HAP-1 (cell line): Measurements from ENCODE around the gene ID3.

Experiments
- DNase-seq, 2 experiments: peaks; one replicate each; pipeline ENCODE4 v3.0.0-alpha.2; 2016 to 2020; ENCODE audit warnings: low spot score in 2 of 2
- H3K27me3 ChIP-seq: fragments of 250-450 bp; sonication (Bioruptor Pico); 2 replicates; pipeline ENCODE4 v1.5.1; 2020; ENCODE audit warnings: low read depth, mild to moderate bottlenecking, moderate library complexity
- H3K36me3 ChIP-seq: fragments of 250-450 bp; sonication (Bioruptor Pico); replicated peaks from 2 replicates; pipeline ENCODE4 v1.5.1; 2020; ENCODE audit warnings: mild to moderate bottlenecking
- H3K4me1 ChIP-seq: fragments of 250-450 bp; sonication (Bioruptor Pico); 2 replicates; pipeline ENCODE4 v1.5.1; 2020; ENCODE audit warnings: mild to moderate bottlenecking
- H3K4me3 ChIP-seq: fragments of 250-450 bp; sonication (Bioruptor Pico); 2 replicates; pipeline ENCODE4 v1.5.1; 2020; ENCODE audit warnings: mild to moderate bottlenecking, moderate library complexity
- H3K9me3 ChIP-seq: fragments of 250-450 bp; sonication (Bioruptor Pico); 2 replicates; pipeline ENCODE4 v1.5.1; 2020; ENCODE audit warnings: mild to moderate bottlenecking, moderate library complexity
- in situ Hi-C: fragments of 300-500 bp; cut with MboI; formaldehyde crosslinking; loops from 3 replicates; pipeline ENCODE4 v1.14.3; 2020; ENCODE audit warnings: low sequenced_read_pairs, inconsistent platforms, mixed read lengths

Gene ID3

DNA sequence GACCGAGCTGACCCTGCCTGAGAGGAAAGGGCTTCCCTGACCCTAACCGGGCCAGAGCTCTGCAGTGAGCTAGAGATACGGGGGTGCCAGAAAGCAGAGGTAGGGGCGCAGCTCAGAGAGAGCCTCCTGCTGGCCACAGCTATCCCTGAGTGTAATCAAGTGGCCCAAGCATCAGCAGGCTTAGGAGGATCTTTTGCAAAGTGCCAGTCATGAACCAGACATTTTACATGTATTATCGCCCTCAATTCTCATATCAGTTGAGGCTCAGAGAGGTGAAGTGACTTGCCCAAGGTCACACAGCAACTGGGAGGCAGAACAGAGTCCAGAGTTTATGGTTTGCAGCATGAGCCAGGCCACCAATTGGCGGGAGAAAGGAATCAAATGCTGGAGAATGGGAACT is 7.0 kb upstream of the ID3 start:
- H3K9me3 ChIP-seq = no peaks in the 10 kb centered on the region
- peaks cover 50% of the 10 kb centered on the region for H3K4me1 ChIP-seq
- DNase-seq = no peak
- no peaks in the 10 kb centered on the region for H3K36me3 ChIP-seq
- no peaks in the 10 kb centered on the region for H3K27me3 ChIP-seq
- no peak overlapping the region for H3K4me3 ChIP-seq
- in situ Hi-C loops = no loop called here

DNA sequence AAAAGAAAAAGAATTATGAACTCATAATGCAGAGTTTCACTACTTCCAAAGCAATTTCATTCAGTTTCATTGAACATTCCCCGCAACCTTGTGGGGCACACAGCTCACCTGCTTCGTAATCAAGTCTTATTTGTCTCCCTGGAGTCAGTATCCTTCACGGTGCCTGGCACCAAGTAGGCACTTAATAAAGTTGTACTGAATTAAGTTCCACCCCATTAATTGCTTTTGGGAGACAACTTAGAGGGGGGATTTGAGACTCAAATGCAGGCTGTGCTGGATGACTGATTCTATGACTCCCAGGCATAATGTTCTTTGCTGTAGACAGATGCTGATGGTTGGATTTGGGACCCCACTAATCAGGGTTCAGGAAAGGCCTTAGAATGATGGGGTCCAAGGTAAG is 6.5 kb upstream of the ID3 start:
- H3K9me3 ChIP-seq = no peaks in the 10 kb centered on the region
- H3K4me1 ChIP-seq = peaks cover 55% of the 10 kb centered on the region
- DNase-seq = no peak
- no peak overlapping the region for H3K4me3 ChIP-seq
- no peaks in the 10 kb centered on the region for H3K27me3 ChIP-seq
- in situ Hi-C loops = no loop called here
- H3K36me3 ChIP-seq = no peaks in the 10 kb centered on the region

DNA sequence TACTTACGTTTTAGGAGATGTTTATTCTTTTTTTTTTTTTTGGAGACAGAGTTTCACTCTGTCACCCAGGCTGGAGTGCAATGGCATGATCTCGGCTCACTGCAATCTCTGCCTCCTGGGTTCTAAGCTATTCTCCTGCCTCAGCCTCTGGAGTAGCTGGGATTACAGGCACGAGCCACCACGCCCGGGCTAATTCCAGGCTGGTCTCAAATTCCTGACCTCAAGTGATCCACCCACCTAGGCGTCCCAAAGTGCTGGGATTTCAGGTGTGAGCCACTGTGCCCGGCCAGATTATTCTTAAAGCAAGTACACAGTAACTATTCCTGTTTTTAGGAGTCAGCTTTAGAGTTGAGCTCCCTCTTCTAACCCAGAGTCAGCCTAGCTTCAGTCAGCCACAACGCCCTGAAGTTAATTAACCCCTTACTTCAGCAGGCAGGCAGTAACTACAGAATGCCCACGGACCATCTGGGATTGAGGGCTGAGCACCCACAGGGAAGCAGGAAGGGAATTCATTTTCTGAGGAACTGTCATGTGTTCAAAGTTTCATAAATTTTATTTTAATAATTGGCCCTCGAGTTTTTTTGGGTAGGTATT is 5.3 kb upstream of the ID3 start:
- Histone ChIP-seq H3K27me3 (no peaks in the 10 kb centered on the region), H3K4me1 (peaks cover 64% of the 10 kb centered on the region), H3K36me3 (no peaks in the 10 kb centered on the region), H3K4me3 (no peak overlapping the region), H3K9me3 (no peaks in the 10 kb centered on the region)
- peak in 1 of 2 experiments; percentile 63 for DNase-seq
- in situ Hi-C loops = no loop called here

DNA sequence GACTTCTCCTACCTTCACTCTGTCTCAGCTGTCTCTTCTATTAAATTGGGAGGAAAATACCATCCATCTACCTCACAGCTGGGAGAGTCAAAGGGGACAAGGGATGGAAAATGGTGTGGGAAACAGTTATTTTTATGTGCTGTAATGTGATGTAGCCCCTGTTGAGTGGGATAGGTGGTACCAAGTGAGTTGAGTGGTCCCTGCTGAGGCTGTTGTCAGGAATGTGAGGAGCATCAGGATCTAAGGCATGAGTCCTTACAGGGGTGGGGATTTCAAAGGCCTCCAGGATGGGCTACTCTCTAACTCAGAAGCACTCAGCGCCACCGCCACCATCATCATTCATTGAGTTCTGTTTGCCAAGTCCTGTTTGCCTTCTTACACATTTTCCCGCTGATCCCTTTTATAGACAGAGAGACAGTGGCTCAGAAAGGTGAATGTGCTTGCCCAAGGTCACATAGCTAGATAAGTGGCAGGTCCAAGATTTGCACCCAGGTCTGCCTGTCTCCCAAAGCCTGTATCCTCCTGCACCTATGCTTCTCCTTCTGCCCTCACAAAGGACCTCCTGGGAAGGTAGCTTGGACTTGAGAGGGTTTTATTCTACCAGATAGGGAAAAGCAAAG is 4.6 kb upstream of the ID3 start:
- H3K4me1 ChIP-seq = peaks cover 57% of the 10 kb centered on the region
- no peaks in the 10 kb centered on the region for H3K27me3 ChIP-seq
- peak in 1 of 2 experiments; percentile 34 for DNase-seq
- in situ Hi-C loops = no loop called here
- no peak overlapping the region for H3K4me3 ChIP-seq
- H3K36me3 ChIP-seq = peaks cover 3% of the 10 kb centered on the region; the same call in 1 of the 2 replicates
- no peaks in the 10 kb centered on the region for H3K9me3 ChIP-seq

DNA sequence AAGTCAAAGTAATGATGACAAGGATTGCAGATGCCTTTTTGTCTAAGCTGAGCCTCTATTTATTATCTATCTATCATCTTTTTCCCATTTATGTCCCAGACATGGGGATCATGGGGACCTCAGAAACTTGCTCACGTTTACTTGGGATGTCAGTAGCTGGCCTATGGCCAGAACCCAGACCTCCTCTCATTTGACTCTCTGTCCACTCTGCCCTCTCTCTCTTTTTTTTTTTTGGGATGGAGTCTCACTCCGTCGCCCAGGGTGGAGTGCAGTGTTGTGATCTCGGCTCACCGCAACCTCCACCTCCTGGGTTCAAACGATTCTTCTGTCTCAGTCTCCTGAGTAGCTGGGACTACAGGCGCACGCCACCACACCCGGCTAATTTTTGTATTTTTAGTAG is 3.7 kb upstream of the ID3 start:
- Histone ChIP-seq H3K4me3 (no peak overlapping the region), H3K9me3 (no peaks in the 10 kb centered on the region), H3K27me3 (no peaks in the 10 kb centered on the region), H3K4me1 (peaks cover 51% of the 10 kb centered on the region), H3K36me3 (peaks cover 12% of the 10 kb centered on the region)
- DNase-seq = no peak
- in situ Hi-C loops = no loop called here

DNA sequence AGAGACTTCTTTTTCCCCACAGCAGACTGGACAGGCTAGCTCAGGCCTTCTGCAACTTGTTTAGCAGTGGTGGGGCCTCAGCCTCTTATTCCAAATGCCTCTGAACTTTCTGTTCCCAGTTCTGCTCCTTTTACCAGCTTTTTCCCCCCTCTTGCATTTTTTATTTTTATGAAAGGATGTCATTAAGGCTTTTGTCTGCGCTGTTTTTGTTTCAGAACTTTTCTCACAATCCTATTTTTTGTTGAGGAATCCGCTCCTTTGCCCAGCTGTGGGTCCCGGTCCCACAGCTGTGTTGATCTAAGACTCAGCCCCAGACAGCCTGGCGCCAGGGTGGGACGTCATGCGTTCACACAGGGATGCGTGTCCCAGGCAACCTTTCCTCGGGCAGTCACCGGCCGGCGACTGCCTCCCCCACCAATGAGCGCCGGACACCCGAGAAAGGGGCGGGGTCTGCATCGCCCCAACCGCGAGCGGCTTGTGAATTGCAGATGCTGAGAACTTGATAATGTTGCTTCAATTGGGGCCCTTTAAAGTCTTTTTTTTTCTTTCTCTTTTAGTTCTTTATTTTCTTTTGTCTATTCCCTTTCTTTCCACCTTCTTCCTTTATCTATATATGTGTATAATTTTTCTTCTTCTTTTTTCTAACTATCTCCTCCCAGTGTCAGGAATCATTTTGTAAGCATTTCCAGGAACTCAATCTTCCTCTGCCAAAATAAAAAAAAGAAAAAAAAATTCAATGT is 3.0 kb upstream of the ID3 start:
- no peak overlapping the region for H3K4me3 ChIP-seq
- in situ Hi-C loops = no loop called here

DNA sequence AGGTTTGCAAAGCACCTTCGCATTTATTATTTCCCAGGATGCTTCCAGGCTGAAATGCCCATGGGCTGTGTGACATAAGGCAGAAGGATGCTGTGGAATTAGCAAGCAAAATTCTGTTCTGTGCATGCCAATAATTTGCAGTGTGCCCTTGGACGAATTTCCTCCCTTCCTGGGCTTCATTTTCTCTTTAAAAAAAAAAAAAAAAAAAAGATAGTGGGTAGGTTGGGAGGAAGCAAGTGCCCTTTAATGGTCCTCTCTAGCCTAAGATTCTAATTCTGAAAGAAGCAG is 2.5 kb upstream of the ID3 start:
- H3K9me3 ChIP-seq = no peaks in the 10 kb centered on the region
- H3K4me1 ChIP-seq = peaks cover 53% of the 10 kb centered on the region
- DNase-seq = peak in 1 of 2 experiments; percentile 31
- in situ Hi-C loops = no loop called here
- H3K36me3 ChIP-seq = peaks cover 24% of the 10 kb centered on the region
- no peaks in the 10 kb centered on the region for H3K27me3 ChIP-seq
- H3K4me3 ChIP-seq = no peak overlapping the region

More for the DNA sequence above, 3.0 kb upstream of the ID3 start:
- DNase-seq = peak; percentile 96 to 99
- H3K4me1 ChIP-seq = peaks cover 47% of the 10 kb centered on the region
- H3K36me3 ChIP-seq = peaks cover 19% of the 10 kb centered on the region
- no peaks in the 10 kb centered on the region for H3K9me3 ChIP-seq
- H3K27me3 ChIP-seq = no peaks in the 10 kb centered on the region

DNA sequence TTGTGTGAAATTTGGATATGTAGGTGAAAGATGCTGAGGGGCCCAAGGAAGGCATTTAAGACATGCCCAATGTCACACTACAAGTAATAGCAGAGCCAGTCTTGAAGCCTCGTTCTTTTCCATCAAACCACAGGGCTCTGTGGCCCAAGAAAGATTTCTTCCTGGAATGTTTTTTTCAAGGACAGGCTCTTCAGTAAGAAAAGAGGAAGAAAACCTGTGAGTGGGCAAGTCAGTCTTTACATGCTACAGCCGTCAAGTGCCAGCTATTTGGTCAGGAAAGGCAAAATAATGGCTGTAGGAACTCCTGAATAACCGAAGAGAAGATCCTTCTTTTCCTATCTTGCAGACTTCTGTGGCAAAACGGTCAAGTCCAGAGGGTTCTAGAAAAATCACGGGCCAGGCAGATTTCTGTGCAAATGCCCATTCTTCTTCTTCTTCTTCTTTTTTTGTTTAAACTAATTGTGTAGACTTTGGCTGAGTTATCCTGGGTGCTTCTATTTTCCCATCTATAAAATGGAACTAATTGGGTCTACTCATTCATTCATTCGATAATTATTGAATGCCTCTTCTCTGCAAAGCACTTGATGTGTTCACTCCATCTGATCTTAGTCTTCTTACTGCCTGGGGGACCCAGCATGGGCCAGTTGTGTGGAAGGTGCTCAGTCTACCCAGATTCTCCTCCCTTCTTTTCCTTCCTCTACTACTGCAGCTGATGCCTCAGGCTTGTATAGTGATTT is 1.9 kb upstream of the ID3 start:
- Histone ChIP-seq H3K4me3 (no peak overlapping the region), H3K9me3 (no peaks in the 10 kb centered on the region), H3K27me3 (no peaks in the 10 kb centered on the region), H3K4me1 (peaks cover 58% of the 10 kb centered on the region), H3K36me3 (peaks cover 30% of the 10 kb centered on the region)
- in situ Hi-C loops = no loop called here
- DNase-seq = no peak

DNA sequence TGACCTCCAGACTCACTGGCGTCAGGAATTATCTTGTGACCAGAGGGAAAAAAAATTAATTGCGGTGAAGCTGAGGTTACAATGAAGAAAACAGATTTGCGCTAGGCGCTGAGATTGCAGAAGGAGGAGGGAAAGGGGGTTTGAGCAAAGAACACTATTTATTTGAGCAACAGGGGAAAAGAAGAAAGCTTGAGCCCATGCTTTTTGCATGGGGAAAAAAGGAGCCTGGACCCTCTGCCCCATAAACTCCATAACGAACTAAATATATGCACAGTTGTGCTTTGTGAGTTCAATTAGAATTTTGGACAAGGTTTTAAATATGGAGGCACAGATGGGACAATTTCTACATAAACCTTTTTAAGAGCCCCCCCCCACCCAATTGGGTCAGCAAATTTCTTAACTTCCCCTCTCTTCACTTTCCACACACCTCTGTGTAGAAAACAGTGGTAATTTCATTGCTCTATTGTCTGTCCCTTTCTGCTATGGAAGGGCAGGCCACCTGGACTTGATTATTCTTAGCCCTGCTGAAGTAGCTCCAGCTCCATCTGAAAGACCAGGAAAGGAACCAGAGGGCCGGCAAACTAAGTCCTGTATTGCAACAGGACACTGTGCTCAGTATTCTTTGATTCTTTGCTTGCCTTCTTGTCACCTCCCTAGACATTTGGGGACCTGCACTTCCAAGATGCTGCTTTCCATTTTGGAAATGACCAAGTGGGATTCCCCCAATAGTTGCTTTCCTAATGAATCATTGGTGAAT is 862 bp upstream of the ID3 start:
- DNase-seq = peak in 1 of 2 experiments; percentile 48
- Histone ChIP-seq H3K36me3 (peaks cover 30% of the 10 kb centered on the region), H3K27me3 (no peaks in the 10 kb centered on the region), H3K4me1 (peaks cover 66% of the 10 kb centered on the region), H3K4me3 (peak overlapping the region; percentile 93), H3K9me3 (no peaks in the 10 kb centered on the region)
- in situ Hi-C loops = no loop called here

DNA sequence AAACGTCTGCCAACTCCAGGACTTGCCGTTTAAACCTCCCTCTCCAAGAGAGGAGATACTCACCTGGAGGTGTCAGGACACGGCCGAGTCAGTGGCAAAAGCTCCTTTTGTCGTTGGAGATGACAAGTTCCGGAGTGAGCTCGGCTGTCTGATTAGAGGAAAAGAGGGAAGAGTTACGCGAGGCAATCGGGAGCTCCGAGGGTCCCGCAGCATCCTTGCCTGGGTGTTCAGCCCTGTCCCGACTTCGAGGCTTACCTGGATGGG is 497 bp downstream of the ID3 start:
- Histone ChIP-seq H3K27me3 (no peaks in the 10 kb centered on the region), H3K36me3 (peaks cover 30% of the 10 kb centered on the region), H3K9me3 (no peaks in the 10 kb centered on the region), H3K4me3 (peak overlapping the region; percentile 93), H3K4me1 (peaks cover 66% of the 10 kb centered on the region)
- in situ Hi-C loops = no loop called here
- DNase-seq = no peak

DNA sequence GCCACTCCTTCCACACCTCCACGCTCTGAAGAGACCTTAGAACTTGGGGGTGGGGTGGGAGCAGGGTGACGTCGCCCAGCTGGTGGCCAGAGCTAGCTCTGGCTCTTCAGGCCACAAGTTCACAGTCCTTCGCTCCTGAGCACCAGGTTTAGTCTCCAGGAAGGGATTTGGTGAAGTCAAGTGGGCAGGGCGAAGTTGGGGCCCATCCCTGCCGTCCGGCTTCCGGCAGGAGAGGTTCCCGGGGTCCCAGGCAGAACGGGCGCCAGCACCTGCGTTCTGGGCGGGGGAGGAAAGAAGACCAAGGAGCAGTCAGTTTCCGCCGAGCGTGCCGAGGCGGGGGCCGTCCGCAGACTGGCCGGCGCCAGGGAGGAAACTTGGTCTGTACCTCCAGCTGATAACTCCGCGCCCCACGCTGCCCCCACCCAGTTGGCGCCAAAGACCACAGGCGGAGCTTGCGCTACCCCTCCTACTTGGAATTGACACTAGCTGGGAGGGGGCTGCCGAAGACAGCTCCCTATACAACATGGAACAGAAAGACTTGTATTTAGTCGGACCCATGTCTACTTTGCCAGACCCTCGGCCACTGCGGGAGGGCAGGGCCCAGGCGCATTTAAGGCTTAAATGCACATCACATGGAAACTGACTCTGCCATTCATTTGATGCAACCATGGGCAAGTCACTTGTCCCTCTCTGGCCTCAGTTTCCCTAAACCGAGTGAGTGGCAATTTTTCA is 995 bp downstream of the ID3 start:
- Histone ChIP-seq H3K36me3 (peaks cover 30% of the 10 kb centered on the region), H3K4me1 (peaks cover 63% of the 10 kb centered on the region), H3K4me3 (peak overlapping the region; percentile 93), H3K27me3 (no peaks in the 10 kb centered on the region), H3K9me3 (no peaks in the 10 kb centered on the region)
- in situ Hi-C loops = no loop called here
- peak; percentile 64 to 82 for DNase-seq

DNA sequence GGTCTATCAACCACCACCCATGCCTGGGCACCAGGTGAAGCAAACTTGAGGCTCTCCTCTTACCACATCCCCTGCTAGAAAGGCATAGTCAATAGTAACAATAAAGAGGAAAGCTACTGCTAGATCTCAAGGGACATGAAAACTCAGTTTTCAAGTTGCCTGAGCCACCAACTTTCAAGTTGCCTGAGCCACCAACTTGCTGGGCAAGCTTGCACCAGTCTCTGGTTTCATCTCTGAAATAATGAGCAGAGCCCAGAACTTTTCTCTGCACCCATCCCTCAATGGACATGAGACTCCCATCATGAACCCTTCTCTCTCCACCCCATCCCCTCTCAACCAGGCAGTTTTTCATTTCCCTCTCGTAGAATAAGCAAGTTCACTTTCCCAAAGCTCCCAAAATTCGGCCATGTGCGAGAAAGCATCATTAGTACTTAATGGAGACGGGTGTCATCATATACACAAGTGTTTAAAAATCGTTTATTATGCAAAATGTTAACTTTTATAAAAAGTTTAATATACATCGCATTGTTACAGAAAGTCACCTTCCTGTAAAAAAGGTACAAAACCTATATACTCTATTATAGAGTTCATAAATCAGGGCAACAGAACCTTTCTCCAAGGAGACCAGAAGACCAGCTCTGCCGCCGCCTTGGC is 1.7 kb downstream of the ID3 start:
- Histone ChIP-seq H3K4me3 (peak overlapping the region; percentile 93), H3K36me3 (peaks cover 30% of the 10 kb centered on the region), H3K9me3 (no peaks in the 10 kb centered on the region), H3K27me3 (no peaks in the 10 kb centered on the region), H3K4me1 (peaks cover 56% of the 10 kb centered on the region)
- in situ Hi-C loops = no loop called here
- DNase-seq = no peak
